Trophoblast cell (in vitro differentiated cells and primary cell): Measurements from ENCODE around the gene MTMR1.

ENCODE experiments used
- DNase-seq, 2 donors: peaks; one replicate each; pipeline ENCODE4 v3.0.0-alpha.2; 2016
- H2AFZ ChIP-seq: 2 replicates; pipeline ENCODE4 v1.6.1; 2013; ENCODE audit warnings: low read length, moderate library complexity, mild to moderate bottlenecking; ENCODE audit not compliant: insufficient read depth, poor library complexity
- H2AK5ac ChIP-seq: 2 replicates; pipeline ENCODE4 v1.6.1; 2013; ENCODE audit warnings: mild to moderate bottlenecking, low read length
- H2BK120ac ChIP-seq: 2 replicates; pipeline ENCODE4 v1.6.1; 2013; ENCODE audit warnings: low read length, mild to moderate bottlenecking, moderate library complexity; ENCODE audit not compliant: insufficient read depth, poor library complexity
- H2BK12ac ChIP-seq: 2 replicates; pipeline ENCODE4 v1.6.1; 2013; ENCODE audit warnings: mild to moderate bottlenecking, low read length, moderate library complexity
- H2BK5ac ChIP-seq: 2 replicates; pipeline ENCODE4 v1.6.1; 2013; ENCODE audit warnings: low read length, low read depth, moderate library complexity, mild to moderate bottlenecking; ENCODE audit not compliant: poor library complexity
- H3K14ac ChIP-seq: 2 replicates; pipeline ENCODE4 v1.6.1; 2013; ENCODE audit warnings: mild to moderate bottlenecking, low read length
- H3K18ac ChIP-seq: 2 replicates; pipeline ENCODE4 v1.6.1; 2013; ENCODE audit warnings: mild to moderate bottlenecking, low read length
- H3K23ac ChIP-seq: 2 replicates; pipeline ENCODE4 v1.6.1; 2013; ENCODE audit warnings: low read length
- H3K27ac ChIP-seq: 2 replicates; pipeline ENCODE4 v1.5.1; 2013; ENCODE audit warnings: low read depth, mild to moderate bottlenecking, inconsistent platforms, low read length, moderate library complexity
- H3K27me3 ChIP-seq: 2 replicates; pipeline ENCODE4 v1.6.1; 2013; ENCODE audit warnings: inconsistent platforms, mild to moderate bottlenecking, low read length, moderate library complexity; ENCODE audit not compliant: insufficient read depth
- H3K36me3 ChIP-seq, 2 experiments: 1 replicate in 1 of 2; 2 replicates in 1 of 2; pipeline ENCODE4 v1.6.1; 2013; ENCODE audit warnings: low read length in 2 of 2, mild to moderate bottlenecking in 2 of 2, moderate library complexity in 1 of 2; ENCODE audit not compliant: insufficient read depth in 2 of 2, control insufficient read depth in 1 of 2
- H3K4ac ChIP-seq: 2 replicates; pipeline ENCODE4 v1.6.1; 2013; ENCODE audit warnings: low read depth, mild to moderate bottlenecking, low read length, moderate library complexity
- H3K4me1 ChIP-seq, 2 experiments: 1 replicate in 1 of 2; 2 replicates in 1 of 2; pipeline ENCODE4 v1.6.1; 2013; ENCODE audit warnings: low read length in 2 of 2, mild to moderate bottlenecking in 2 of 2, moderate library complexity in 1 of 2; ENCODE audit not compliant: insufficient read depth in 2 of 2, control insufficient read depth in 1 of 2
- H3K4me2 ChIP-seq: 2 replicates; pipeline ENCODE4 v1.6.1; 2013; ENCODE audit warnings: inconsistent platforms, mild to moderate bottlenecking, low read length, moderate library complexity
- H3K4me3 ChIP-seq: 2 replicates; pipeline ENCODE4 v1.5.1; 2013; ENCODE audit warnings: mild to moderate bottlenecking, low read depth, low read length, inconsistent platforms
- H3K79me1 ChIP-seq: one replicate; pipeline ENCODE4 v1.6.1; 2013; ENCODE audit warnings: low read length
- H3K79me2 ChIP-seq: 2 replicates; pipeline ENCODE4 v1.6.1; 2013; ENCODE audit warnings: low read length, mild to moderate bottlenecking; ENCODE audit not compliant: control insufficient read depth, insufficient read depth, poor library complexity
- H3K9ac ChIP-seq: 2 replicates; pipeline ENCODE4 v1.6.1; 2013; ENCODE audit warnings: mild to moderate bottlenecking, low read length
- H3K9me3 ChIP-seq: 2 replicates; pipeline ENCODE4 v1.6.1; 2013; ENCODE audit warnings: low read depth, mild to moderate bottlenecking, control low read depth, inconsistent platforms, low read length; ENCODE audit not compliant: insufficient read depth
- H4K12ac ChIP-seq: 2 replicates; pipeline ENCODE4 v1.6.1; 2013; ENCODE audit warnings: low read depth, mild to moderate bottlenecking, low read length, moderate library complexity
- H4K8ac ChIP-seq: 2 replicates; pipeline ENCODE4 v1.6.1; 2013; ENCODE audit warnings: low read depth, mild to moderate bottlenecking, low read length, moderate library complexity
- H4K91ac ChIP-seq: one replicate; pipeline ENCODE4 v1.6.1; 2013; ENCODE audit warnings: low read depth, mild to moderate bottlenecking, low read length, moderate library complexity
- WGBS: extraction: QIAGEN DNeasy Blood & Tissue Kit; methylation state at CpG from one replicate; pipeline ENCODE4 v1.1.7; 2013; ENCODE audit warnings: missing lambda C conversion rate; ENCODE audit not compliant: insufficient read length, insufficient coverage; ENCODE audit errors: extremely low coverage; 5-methylcytosine and 5-hydroxymethylcytosine counted together

The MTMR1 gene

DNA sequence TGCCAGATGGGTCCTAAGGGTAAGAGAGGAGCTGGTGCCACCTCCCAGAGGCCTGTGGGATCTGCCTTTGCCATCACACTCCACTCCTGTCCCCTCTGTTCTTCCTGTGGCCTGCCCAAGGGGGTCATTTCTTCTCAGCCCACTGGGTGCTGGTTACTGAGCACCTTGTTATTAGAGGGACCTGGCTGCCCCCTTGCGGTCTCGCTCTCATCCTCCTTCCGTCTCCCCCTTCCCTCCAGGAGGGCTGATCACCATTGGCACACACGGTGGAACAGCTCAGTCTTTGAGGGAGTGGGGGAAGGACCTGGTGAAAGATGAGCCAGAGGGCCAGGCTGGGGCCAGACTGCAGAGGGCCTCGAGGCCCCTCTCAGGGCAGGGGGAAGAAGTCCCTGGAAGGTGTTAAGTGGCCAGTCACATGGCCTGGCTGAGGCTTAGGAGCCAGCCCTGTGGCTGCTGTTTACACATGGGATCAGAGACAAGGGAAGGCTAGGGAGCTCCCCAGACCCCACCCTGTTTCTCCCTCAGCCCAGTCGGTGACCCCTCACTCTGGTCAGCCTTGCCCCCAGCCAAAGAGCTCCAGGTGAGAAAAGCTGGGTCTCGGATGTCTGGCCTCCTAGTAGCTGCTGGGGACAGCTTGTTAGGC is 68.1 kb downstream of the MTMR1 start:
- Histone ChIP-seq H2BK120ac (no peak overlapping the region), H3K27me3 (no peaks in the 10 kb centered on the region), H4K8ac (no peak overlapping the region), H3K79me2 (no peaks in the 10 kb centered on the region), H2BK12ac (no peak overlapping the region), H2AK5ac (no peak overlapping the region), H3K36me3 (peaks cover 10 to 29% of the 10 kb centered on the region in 2 experiments), H3K23ac (no peak overlapping the region), H3K4me2 (no peak overlapping the region), H3K4me1 (peaks cover 0 to 3% of the 10 kb centered on the region in 2 experiments), H4K91ac (no peak overlapping the region), H3K14ac (no peak overlapping the region), H3K4ac (no peak overlapping the region), H3K18ac (no peak overlapping the region), H4K12ac (no peak overlapping the region), H3K9me3 (no peaks in the 10 kb centered on the region), H2AFZ (no peak overlapping the region), H3K9ac (no peak overlapping the region), H3K27ac (no peak overlapping the region), H3K4me3 (no peak overlapping the region), H2BK5ac (no peak overlapping the region), H3K79me1 (no peaks in the 10 kb centered on the region)
- no peak for DNase-seq
- WGBS: no CpG with 5 or more reads among the region's 7 CpGs

DNA sequence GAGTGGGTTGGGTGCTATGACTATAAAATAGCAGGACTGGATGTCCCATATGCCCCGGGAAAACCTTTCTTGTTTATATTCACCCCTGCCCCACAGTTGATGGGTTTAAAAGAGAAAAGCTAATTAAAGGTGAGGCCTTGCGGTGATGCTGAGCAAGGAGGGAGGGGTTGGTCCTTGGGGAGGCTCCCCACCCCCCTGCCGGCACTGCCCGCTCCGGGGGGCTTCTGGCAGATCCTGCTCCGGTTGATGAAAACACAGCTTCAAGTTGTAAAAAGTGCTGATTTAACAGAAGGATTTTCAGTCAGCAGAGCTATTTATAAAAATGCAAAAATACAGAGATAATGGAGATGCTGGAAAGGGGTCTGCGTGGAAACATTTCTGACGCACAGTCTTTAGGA is 68.6 kb downstream of the MTMR1 start:
- Histone ChIP-seq H3K4ac (no peak overlapping the region), H4K91ac (no peak overlapping the region), H4K12ac (no peak overlapping the region), H3K4me3 (no peak overlapping the region), H3K27me3 (no peaks in the 10 kb centered on the region), H3K36me3 (peaks cover 10 to 28% of the 10 kb centered on the region in 2 experiments), H3K4me2 (no peak overlapping the region), H2BK12ac (no peak overlapping the region), H2BK120ac (no peak overlapping the region), H4K8ac (no peak overlapping the region), H3K14ac (no peak overlapping the region), H3K9me3 (no peaks in the 10 kb centered on the region), H2BK5ac (no peak overlapping the region), H3K9ac (no peak overlapping the region), H3K18ac (no peak overlapping the region), H3K23ac (no peak overlapping the region), H3K4me1 (peaks cover 0 to 3% of the 10 kb centered on the region in 2 experiments), H2AFZ (no peak overlapping the region), H3K27ac (no peak overlapping the region), H3K79me2 (no peaks in the 10 kb centered on the region), H3K79me1 (no peaks in the 10 kb centered on the region), H2AK5ac (no peak overlapping the region)
- no CpG with 5 or more reads among the region's 8 CpGs for WGBS
- DNase-seq: no peak

GRCh38 chrX:150762258-150763165 is 69.3 kb downstream of the MTMR1 start:
- WGBS: no CpG with 5 or more reads among the region's 36 CpGs
- Histone ChIP-seq H3K9ac (no peak overlapping the region), H3K23ac (no peak overlapping the region)

GRCh38 chrX:150763303-150763797 is 70.2 kb downstream of the MTMR1 start:
- no peak overlapping the region for H4K8ac ChIP-seq

More at GRCh38 chrX:150762258-150763165, 69.3 kb downstream of the MTMR1 start:
- Histone ChIP-seq H3K36me3 (peaks cover 10 to 21% of the 10 kb centered on the region in 2 experiments), H2AK5ac (no peak overlapping the region), H3K27ac (no peak overlapping the region), H3K14ac (no peak overlapping the region), H3K79me1 (no peaks in the 10 kb centered on the region), H3K79me2 (no peaks in the 10 kb centered on the region), H4K8ac (no peak overlapping the region), H3K9me3 (no peaks in the 10 kb centered on the region), H4K12ac (peak overlapping the region; percentile 17), H3K27me3 (no peaks in the 10 kb centered on the region), H2BK5ac (no peak overlapping the region), H3K4me3 (no peak overlapping the region), H2BK120ac (no peak overlapping the region), H3K4me1 (peaks cover 0 to 8% of the 10 kb centered on the region in 2 experiments), H3K4me2 (no peak overlapping the region), H2AFZ (no peak overlapping the region), H3K4ac (no peak overlapping the region), H4K91ac (no peak overlapping the region), H3K18ac (no peak overlapping the region), H2BK12ac (no peak overlapping the region)
- DNase-seq: peak in 1 of 2 donors; percentile 5

More at GRCh38 chrX:150763303-150763797, 70.2 kb downstream of the MTMR1 start:
- DNase-seq: no peak
- H3K4me2 ChIP-seq: no peak overlapping the region
- no peak overlapping the region for H2BK5ac ChIP-seq
- no peak overlapping the region for H4K12ac ChIP-seq
- H2BK12ac ChIP-seq: no peak overlapping the region
- no peak overlapping the region for H3K9ac ChIP-seq
- no peak overlapping the region for H3K14ac ChIP-seq
- H3K9me3 ChIP-seq: no peaks in the 10 kb centered on the region
- H2AFZ ChIP-seq: no peak overlapping the region
- no peaks in the 10 kb centered on the region for H3K27me3 ChIP-seq
- H2AK5ac ChIP-seq: no peak overlapping the region
- H3K4me1 ChIP-seq: peaks cover 0 to 11% of the 10 kb centered on the region in 2 experiments
- H4K91ac ChIP-seq: no peak overlapping the region
- no peaks in the 10 kb centered on the region for H3K79me2 ChIP-seq
- no peak overlapping the region for H3K4ac ChIP-seq
- H3K27ac ChIP-seq: no peak overlapping the region
- H2BK120ac ChIP-seq: no peak overlapping the region
- no peak overlapping the region for H3K18ac ChIP-seq
- no peak overlapping the region for H3K4me3 ChIP-seq
- peaks cover 7 to 15% of the 10 kb centered on the region in 2 experiments for H3K36me3 ChIP-seq
- H3K79me1 ChIP-seq: no peaks in the 10 kb centered on the region
- no peak overlapping the region for H3K23ac ChIP-seq
- WGBS: no CpG with 5 or more reads among the region's 13 CpGs
